Measurements from ENCODE around the gene ZNF846.

- TF ChIP-seq, protein P1, sequence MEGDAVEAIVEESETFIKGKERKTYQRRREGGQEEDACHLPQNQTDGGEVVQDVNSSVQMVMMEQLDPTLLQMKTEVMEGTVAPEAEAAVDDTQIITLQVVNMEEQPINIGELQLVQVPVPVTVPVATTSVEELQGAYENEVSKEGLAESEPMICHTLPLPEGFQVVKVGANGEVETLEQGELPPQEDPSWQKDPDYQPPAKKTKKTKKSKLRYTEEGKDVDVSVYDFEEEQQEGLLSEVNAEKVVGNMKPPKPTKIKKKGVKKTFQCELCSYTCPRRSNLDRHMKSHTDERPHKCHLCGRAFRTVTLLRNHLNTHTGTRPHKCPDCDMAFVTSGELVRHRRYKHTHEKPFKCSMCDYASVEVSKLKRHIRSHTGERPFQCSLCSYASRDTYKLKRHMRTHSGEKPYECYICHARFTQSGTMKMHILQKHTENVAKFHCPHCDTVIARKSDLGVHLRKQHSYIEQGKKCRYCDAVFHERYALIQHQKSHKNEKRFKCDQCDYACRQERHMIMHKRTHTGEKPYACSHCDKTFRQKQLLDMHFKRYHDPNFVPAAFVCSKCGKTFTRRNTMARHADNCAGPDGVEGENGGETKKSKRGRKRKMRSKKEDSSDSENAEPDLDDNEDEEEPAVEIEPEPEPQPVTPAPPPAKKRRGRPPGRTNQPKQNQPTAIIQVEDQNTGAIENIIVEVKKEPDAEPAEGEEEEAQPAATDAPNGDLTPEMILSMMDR (IDR thresholded peaks at IDR 0.05; ENCODE audit: low read depth, low read length, poor library complexity, severe bottlenecking): no peak
- TF ChIP-seq EZH2phosphoT487 (IDR thresholded peaks at IDR 0.05; ENCODE audit: borderline replicate concordance, low read length): no peak
Measured at GRCh38 chr19:9806803-9807202, 38.3 kb upstream of the ZNF846 start.
